Esophagus squamous epithelium (tissue), 4 donors: ENCODE results near the gene ABCB9.

Experiments
- POLR2A ChIP-seq, 4 donors: fragments of 450-650 bp; IDR thresholded peaks; one replicate each; pipeline ENCODE4 v1.6.1; 2017; ENCODE audit warnings: antibody characterized with exemption in 4 of 4, mild to moderate bottlenecking in 4 of 4, moderate library complexity in 3 of 4
- TF ChIP-seq, protein P1 (sequence below), 6 experiments: fragments of 450-650 bp in 4 of 6; fragments of 200-600 bp in 2 of 6; sonication (generic) in 2 of 6; IDR thresholded peaks; one replicate each; pipeline ENCODE4 v1.5.1; 2016 to 2019; ENCODE audit warnings: antibody characterized with exemption in 6 of 6, mild to moderate bottlenecking in 4 of 6, moderate library complexity in 4 of 6

DNA sequence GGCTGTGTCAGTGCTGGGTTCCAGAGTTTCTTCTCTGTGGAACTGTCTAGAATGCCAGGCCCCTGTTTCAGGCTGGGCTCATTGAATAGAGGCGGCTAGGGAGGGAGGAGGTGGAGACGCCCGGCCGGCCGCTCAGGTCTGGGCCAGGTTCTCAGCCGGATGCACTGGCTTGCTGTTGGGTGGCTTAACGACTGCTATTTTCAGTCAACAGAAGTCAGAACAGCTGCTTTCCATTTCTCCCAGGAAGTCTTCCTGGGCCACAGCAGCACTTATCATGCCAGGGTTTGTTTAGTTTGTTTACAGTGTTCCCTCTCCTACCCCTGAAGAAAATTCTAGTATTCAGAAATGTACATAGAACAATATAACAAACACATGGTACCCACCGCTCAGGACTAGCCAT is 44.3 kb downstream of the ABCB9 start:
- TF ChIP-seq, protein P1, sequence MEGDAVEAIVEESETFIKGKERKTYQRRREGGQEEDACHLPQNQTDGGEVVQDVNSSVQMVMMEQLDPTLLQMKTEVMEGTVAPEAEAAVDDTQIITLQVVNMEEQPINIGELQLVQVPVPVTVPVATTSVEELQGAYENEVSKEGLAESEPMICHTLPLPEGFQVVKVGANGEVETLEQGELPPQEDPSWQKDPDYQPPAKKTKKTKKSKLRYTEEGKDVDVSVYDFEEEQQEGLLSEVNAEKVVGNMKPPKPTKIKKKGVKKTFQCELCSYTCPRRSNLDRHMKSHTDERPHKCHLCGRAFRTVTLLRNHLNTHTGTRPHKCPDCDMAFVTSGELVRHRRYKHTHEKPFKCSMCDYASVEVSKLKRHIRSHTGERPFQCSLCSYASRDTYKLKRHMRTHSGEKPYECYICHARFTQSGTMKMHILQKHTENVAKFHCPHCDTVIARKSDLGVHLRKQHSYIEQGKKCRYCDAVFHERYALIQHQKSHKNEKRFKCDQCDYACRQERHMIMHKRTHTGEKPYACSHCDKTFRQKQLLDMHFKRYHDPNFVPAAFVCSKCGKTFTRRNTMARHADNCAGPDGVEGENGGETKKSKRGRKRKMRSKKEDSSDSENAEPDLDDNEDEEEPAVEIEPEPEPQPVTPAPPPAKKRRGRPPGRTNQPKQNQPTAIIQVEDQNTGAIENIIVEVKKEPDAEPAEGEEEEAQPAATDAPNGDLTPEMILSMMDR (IDR thresholded peaks at IDR 0.05), result no peak
- TF ChIP-seq POLR2A (IDR thresholded peaks at IDR 0.05), result no peak
